K562 treated with DMSO at 1 percent for 4 hours (cell line): ENCODE measurements around the gene EPHA3. TPM values are rescaled to one million over a fixed set of nuclear protein-coding genes. Genes with fewer than 3 reads are reported as not detected.

Experiments
- total RNA-seq: library from RNA; unstranded; fragments of 300-600 nt; gene quantifications from 2 replicates; pipeline ENCODE4 v1.2.3, GENCODE V29; 2022; ENCODE audit not compliant: insufficient read depth

EPHA3 gene
- total RNA-seq = not detected in 2 replicates

DNA sequence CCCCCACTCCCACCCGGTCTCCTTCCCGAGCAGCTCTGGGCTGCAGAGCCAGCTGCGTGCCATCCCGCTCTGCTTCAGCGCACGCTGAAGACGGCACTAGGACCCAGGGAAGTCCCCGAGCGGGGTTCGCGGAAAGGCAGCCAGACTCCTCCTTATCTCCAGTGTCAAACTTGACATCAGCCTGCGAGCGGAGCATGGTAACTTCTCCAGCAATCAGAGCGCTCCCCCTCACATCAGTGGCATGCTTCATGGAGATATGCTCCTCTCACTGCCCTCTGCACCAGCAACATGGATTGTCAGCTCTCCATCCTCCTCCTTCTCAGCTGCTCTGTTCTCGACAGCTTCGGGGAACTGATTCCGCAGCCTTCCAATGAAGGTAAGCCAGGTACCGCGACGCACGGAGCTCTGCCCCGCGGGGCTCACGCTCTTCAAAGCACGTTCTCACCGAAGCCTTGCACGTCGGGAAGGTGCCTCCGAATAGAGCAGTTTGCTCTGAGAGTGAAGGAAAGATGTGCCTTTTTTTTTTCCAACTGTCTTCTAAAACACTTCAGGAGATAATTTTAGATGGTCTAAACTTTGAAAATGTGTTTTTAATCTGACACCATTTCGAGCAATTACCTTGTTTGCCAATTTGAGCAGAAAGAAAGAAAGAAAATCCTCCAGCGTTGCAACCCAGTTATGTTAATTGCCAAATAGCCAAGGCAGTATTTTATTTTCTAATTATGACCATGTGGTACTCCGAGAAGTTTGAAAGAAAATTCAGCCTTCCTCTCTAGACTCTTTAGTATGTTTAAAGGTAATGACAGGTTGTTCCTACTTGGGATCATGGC, at the start of gene EPHA3:
Gene EPHA3 (plus strand): TSS at position 161 of the 830 bp plus-strand sequence. CDS start 128 bp downstream, at position 289.

